ENCODE measurements around the gene SOX6. TPM values are rescaled to one million over a fixed set of nuclear protein-coding genes. Genes with fewer than 3 reads are reported as not detected.

The SOX6 gene
- total and polyA plus RNA-seq, 2 of the 13 experiments (the other 11 are each of a cell fraction or from before 2014, with no cell fraction given), result 2.6 to 11.2 TPM

GRCh38 chr11:15972838-15973237 is 383.5 kb downstream of the SOX6 start:
- FAIRE-seq (no peak), ATAC-seq (no peak), DNase-seq (ENCODE audit: low spot score) (no peak)
- Histone ChIP-seq H3K4me3 (replicated peaks in 1 of 3; ENCODE audit: insufficient read depth in 1 of 3, low read depth in 2 of 3, low read length in 3 of 3) (no peak overlapping the region), H3K27me3 (ENCODE audit: control insufficient read depth in 1 of 2, insufficient read depth in 2 of 2, low read length in 2 of 2) (no peaks in the 10 kb centered on the region), H3K9me3 (ENCODE audit: low read length) (no peaks in the 10 kb centered on the region), H3K79me2 (ENCODE audit: insufficient read depth, low read length) (no peaks in the 10 kb centered on the region), H3K27ac (ENCODE audit: extremely low read length, insufficient read depth, low read length) (no peak overlapping the region), H3K9ac (ENCODE audit: insufficient read depth, low read depth, low read length) (no peak overlapping the region), H3K4me1 (ENCODE audit: insufficient read depth, low read length) (peaks cover 26% of the 10 kb centered on the region; the same call in 1 of the 2 replicates), H3K4me2 (ENCODE audit: low read depth, low read length) (no peak overlapping the region), H3K36me3 (replicated peaks in 1 of 2; ENCODE audit: control insufficient read depth in 1 of 2, insufficient read depth in 2 of 2, low read length in 2 of 2) (no peaks in the 10 kb centered on the region), H4K20me1 (ENCODE audit: insufficient read depth, low read length) (no peaks in the 10 kb centered on the region), H2AFZ (ENCODE audit: low read length) (no peak overlapping the region)
- 30% methylated on average over 5 of the region's 5 CpGs for WGBS (ENCODE audit: low lambda C conversion rate)
- no TSS peak for BruUV-seq (replicated peaks)
- no peak for TF ChIP-seq SALL2 (CRISPR knock-in tag; IDR thresholded peaks at IDR 0.05)
- no peak for TF ChIP-seq ZNF564 (CRISPR knock-in tag; IDR thresholded peaks at IDR 0.05)
- no peak for TF ChIP-seq HDAC6 (IDR thresholded peaks at IDR 0.05; ENCODE audit: low read depth, low read length)
- TF ChIP-seq, protein P1, sequence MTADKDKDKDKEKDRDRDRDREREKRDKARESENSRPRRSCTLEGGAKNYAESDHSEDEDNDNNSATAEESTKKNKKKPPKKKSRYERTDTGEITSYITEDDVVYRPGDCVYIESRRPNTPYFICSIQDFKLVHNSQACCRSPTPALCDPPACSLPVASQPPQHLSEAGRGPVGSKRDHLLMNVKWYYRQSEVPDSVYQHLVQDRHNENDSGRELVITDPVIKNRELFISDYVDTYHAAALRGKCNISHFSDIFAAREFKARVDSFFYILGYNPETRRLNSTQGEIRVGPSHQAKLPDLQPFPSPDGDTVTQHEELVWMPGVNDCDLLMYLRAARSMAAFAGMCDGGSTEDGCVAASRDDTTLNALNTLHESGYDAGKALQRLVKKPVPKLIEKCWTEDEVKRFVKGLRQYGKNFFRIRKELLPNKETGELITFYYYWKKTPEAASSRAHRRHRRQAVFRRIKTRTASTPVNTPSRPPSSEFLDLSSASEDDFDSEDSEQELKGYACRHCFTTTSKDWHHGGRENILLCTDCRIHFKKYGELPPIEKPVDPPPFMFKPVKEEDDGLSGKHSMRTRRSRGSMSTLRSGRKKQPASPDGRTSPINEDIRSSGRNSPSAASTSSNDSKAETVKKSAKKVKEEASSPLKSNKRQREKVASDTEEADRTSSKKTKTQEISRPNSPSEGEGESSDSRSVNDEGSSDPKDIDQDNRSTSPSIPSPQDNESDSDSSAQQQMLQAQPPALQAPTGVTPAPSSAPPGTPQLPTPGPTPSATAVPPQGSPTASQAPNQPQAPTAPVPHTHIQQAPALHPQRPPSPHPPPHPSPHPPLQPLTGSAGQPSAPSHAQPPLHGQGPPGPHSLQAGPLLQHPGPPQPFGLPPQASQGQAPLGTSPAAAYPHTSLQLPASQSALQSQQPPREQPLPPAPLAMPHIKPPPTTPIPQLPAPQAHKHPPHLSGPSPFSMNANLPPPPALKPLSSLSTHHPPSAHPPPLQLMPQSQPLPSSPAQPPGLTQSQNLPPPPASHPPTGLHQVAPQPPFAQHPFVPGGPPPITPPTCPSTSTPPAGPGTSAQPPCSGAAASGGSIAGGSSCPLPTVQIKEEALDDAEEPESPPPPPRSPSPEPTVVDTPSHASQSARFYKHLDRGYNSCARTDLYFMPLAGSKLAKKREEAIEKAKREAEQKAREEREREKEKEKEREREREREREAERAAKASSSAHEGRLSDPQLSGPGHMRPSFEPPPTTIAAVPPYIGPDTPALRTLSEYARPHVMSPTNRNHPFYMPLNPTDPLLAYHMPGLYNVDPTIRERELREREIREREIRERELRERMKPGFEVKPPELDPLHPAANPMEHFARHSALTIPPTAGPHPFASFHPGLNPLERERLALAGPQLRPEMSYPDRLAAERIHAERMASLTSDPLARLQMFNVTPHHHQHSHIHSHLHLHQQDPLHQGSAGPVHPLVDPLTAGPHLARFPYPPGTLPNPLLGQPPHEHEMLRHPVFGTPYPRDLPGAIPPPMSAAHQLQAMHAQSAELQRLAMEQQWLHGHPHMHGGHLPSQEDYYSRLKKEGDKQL (CRISPR knock-in tag; IDR thresholded peaks at IDR 0.05; ENCODE audit: low read depth), result no peak
- TF ChIP-seq, protein P2, sequence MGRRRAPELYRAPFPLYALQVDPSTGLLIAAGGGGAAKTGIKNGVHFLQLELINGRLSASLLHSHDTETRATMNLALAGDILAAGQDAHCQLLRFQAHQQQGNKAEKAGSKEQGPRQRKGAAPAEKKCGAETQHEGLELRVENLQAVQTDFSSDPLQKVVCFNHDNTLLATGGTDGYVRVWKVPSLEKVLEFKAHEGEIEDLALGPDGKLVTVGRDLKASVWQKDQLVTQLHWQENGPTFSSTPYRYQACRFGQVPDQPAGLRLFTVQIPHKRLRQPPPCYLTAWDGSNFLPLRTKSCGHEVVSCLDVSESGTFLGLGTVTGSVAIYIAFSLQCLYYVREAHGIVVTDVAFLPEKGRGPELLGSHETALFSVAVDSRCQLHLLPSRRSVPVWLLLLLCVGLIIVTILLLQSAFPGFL (CRISPR knock-in tag; IDR thresholded peaks at IDR 0.05), result no peak
- TF ChIP-seq MIER2 (CRISPR knock-in tag; IDR thresholded peaks at IDR 0.05), result no peak
- no peak for TF ChIP-seq ZZZ3 (CRISPR knock-in tag; IDR thresholded peaks at IDR 0.05; ENCODE audit: borderline replicate concordance)
- TF ChIP-seq CAMTA2 (CRISPR knock-in tag; IDR thresholded peaks at IDR 0.05; ENCODE audit: borderline replicate concordance), result no peak
- CTCF ChIA-PET (ENCODE audit: low intra/inter-chr PET ratio, low total read pairs), result no interaction called here
- intact Hi-C loops (cut with micrococcal nuclease; ENCODE audit: unreplicated experiment), result no loop called here
- POLR2A ChIA-PET, result no interaction called here
- in situ Hi-C loops (cut with HindIII; ENCODE audit: extremely low pct_ligation_motif_present, low pct_unique_long_range_greater_than_20kb), result no loop called here
